Suprapubic skin (tissue), 4 donors: ENCODE data around the gene PDGFRA. TPM values are rescaled to one million over a fixed set of nuclear protein-coding genes. Genes with fewer than 3 reads are reported as not detected.

Experiments used
- DNase-seq, 2 donors: peaks; one replicate each; pipeline ENCODE4 v3.0.0-alpha.2; 2019; ENCODE audit warnings: low spot score in 2 of 2
- H3K27ac ChIP-seq: fragments of 200-600 bp; sonication (generic); one replicate; pipeline ENCODE4 v1.5.1; 2019
- H3K27me3 ChIP-seq: fragments of 200-600 bp; sonication (generic); one replicate; pipeline ENCODE4 v1.5.1; 2019
- H3K36me3 ChIP-seq: fragments of 200-600 bp; sonication (generic); one replicate; pipeline ENCODE4 v1.5.1; 2019
- H3K4me1 ChIP-seq: fragments of 200-600 bp; sonication (generic); one replicate; pipeline ENCODE4 v1.5.1; 2019
- H3K4me3 ChIP-seq: fragments of 200-600 bp; sonication (generic); one replicate; pipeline ENCODE4 v1.5.1; 2019; ENCODE audit warnings: mild to moderate bottlenecking
- H3K9me3 ChIP-seq: fragments of 200-600 bp; sonication (generic); one replicate; pipeline ENCODE4 v1.5.1; 2019
- EP300 ChIP-seq: sonication (generic); formaldehyde crosslinking; IDR thresholded peaks from one replicate; pipeline ENCODE4 v1.6.1; 2017; ENCODE audit warnings: antibody characterized with exemption
- POLR2A ChIP-seq, 2 donors: fragments of 450-650 bp; IDR thresholded peaks; one replicate each; pipeline ENCODE4 v1.6.1; 2017; ENCODE audit warnings: antibody characterized with exemption in 2 of 2, mild to moderate bottlenecking in 2 of 2, moderate library complexity in 2 of 2
- POLR2AphosphoS5 ChIP-seq, 3 donors: sonication (generic); formaldehyde crosslinking; IDR thresholded peaks; one replicate each; pipeline ENCODE4 v1.6.1; 2017; ENCODE audit warnings: antibody characterized with exemption in 3 of 3
- WGBS: methylation state at CpG from one replicate; pipeline ENCODE4 v1.1.5; 2018; 5-methylcytosine and 5-hydroxymethylcytosine counted together
- total RNA-seq, 4 donors: library from RNA; depleted of rRNA; stranded (reverse); fragments of >200 nt; gene quantifications; one replicate each; pipeline ENCODE4 v1.1.0, GENCODE V29; 2016
- TF ChIP-seq, protein P1 (sequence below), 2 donors: fragments of 200-600 bp in 1 of 2; fragments of 450-650 bp in 1 of 2; sonication (generic) in 1 of 2; IDR thresholded peaks; one replicate each; pipeline ENCODE4 v1.5.1; 2016 to 2019; ENCODE audit warnings: antibody characterized with exemption in 2 of 2, mild to moderate bottlenecking in 1 of 2, moderate library complexity in 1 of 2

The PDGFRA gene
- total RNA-seq, 4 donors from 2014 or later: 14.6 to 25.1 (median 17.1) TPM

DNA sequence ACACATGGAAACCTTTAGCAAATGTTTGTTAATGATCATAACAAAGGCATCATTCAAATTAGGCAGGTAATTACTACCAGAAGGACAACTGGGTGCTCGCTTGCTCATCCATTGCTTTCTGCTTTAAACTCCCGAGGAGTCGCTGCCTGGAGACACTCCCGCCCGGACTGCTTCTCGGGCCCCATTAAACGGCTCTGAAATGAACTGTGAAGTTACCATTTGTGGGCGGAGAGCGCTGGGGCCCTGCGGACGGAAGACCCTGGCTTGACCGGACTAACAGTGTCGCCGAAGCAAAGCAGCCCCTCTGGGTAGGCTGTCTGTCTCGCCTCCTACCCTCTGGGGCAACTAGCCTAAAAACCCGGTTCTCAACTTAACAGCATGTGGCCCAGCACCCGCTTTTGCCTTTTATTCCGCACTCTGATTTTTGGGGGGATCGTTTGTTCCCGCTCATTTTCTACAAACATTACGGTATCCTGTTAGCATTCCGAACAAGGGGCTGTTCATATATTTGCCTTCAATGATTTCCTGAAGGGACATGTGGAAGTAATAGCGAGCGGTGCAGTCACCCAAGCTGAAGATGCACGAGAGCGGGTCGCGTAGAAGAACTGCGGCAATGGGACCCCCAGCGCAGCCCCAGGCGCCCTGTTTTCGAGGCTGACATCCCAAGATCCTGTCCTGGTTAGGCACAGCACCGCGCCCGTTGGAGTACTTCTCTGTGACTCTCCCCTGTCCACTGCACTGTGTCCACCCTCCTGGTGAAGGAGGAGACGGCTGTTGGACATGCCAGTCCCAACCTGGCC is 1.6 kb upstream of the PDGFRA start:
- Histone ChIP-seq H3K36me3 (no peaks in the 10 kb centered on the region), H3K4me1 (peaks cover 75% of the 10 kb centered on the region), H3K4me3 (peak overlapping the region; percentile 54), H3K27ac (peak overlapping the region; percentile 70), H3K9me3 (no peaks in the 10 kb centered on the region), H3K27me3 (peaks cover 91% of the 10 kb centered on the region)
- DNase-seq: peak in 1 of 2 donors; percentile 71
- TF ChIP-seq POLR2AphosphoS5 (IDR thresholded peaks at IDR 0.05) (no peak), EP300 (no peak), POLR2A (IDR thresholded peaks at IDR 0.05) (no peak)
- TF ChIP-seq, protein P1, sequence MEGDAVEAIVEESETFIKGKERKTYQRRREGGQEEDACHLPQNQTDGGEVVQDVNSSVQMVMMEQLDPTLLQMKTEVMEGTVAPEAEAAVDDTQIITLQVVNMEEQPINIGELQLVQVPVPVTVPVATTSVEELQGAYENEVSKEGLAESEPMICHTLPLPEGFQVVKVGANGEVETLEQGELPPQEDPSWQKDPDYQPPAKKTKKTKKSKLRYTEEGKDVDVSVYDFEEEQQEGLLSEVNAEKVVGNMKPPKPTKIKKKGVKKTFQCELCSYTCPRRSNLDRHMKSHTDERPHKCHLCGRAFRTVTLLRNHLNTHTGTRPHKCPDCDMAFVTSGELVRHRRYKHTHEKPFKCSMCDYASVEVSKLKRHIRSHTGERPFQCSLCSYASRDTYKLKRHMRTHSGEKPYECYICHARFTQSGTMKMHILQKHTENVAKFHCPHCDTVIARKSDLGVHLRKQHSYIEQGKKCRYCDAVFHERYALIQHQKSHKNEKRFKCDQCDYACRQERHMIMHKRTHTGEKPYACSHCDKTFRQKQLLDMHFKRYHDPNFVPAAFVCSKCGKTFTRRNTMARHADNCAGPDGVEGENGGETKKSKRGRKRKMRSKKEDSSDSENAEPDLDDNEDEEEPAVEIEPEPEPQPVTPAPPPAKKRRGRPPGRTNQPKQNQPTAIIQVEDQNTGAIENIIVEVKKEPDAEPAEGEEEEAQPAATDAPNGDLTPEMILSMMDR (IDR thresholded peaks at IDR 0.05): no peak
- WGBS: 3% methylated on average over 29 of the region's 36 CpGs

DNA sequence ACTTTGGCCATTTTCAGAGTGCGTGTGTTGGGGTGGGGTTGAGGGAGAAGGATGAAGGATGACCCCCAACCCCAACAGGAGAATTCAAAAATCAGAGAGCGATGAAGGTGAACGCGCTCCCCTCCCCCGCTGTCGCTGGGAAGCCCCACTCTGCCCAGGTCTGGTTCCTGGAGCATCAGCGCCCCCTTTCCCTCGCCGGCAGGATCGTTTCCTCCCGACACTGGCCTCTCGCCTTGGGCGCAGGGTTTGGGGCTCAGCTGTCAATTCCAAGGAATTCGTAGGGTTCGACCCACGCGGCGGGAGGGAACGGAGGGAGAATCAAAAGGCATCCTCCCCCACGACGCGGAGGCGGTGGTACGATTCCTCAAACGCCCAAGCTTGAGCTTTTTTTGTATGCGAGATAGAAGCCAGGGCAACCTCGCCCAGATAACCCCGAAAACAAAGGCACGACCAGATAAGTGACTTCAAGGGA is 1.0 kb upstream of the PDGFRA start:
- DNase-seq: peak; percentile 83 to 90
- peaks cover 82% of the 10 kb centered on the region for H3K4me1 ChIP-seq
- no peaks in the 10 kb centered on the region for H3K36me3 ChIP-seq
- H3K27me3 ChIP-seq: peaks cover 97% of the 10 kb centered on the region
- TF ChIP-seq POLR2A (IDR thresholded peaks at IDR 0.05) (no peak), POLR2AphosphoS5 (IDR thresholded peaks at IDR 0.05) (peak in 1 of 3 donors; percentile 17), EP300 (no peak)
- TF ChIP-seq, protein P1 (IDR thresholded peaks at IDR 0.05): peak; percentile 60 to 64
- peak overlapping the region; percentile 54 for H3K4me3 ChIP-seq
- WGBS: 2% methylated on average over 16 of the region's 29 CpGs
- no peaks in the 10 kb centered on the region for H3K9me3 ChIP-seq
- peak overlapping the region; percentile 70 for H3K27ac ChIP-seq

DNA sequence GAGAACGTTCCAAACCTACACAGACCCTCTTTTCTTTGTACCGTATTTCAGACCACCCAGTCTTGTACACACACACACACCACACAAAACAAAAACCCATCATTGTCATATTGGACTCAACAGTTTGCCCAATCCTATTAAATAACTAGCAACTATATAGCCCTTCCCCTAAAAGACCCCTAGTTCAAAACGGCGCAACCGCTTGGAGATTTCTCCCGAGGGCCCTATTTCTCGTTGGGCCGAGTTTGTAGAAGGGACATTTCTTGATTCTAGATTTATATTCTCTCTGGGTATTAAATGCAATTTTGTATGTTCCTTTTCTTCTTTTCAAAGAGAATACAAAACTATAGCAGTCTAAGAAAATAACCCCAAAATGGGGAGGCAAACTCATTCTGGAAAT is 547 bp upstream of the PDGFRA start:
- TF ChIP-seq, protein P1 (IDR thresholded peaks at IDR 0.05): no peak
- TF ChIP-seq POLR2A (IDR thresholded peaks at IDR 0.05) (no peak), EP300 (no peak), POLR2AphosphoS5 (IDR thresholded peaks at IDR 0.05) (no peak)
- H3K9me3 ChIP-seq: no peaks in the 10 kb centered on the region
- H3K27ac ChIP-seq: peak overlapping the region; percentile 70
- peak overlapping the region; percentile 54 for H3K4me3 ChIP-seq
- H3K27me3 ChIP-seq: peaks cover 94% of the 10 kb centered on the region
- DNase-seq: no peak
- WGBS: 13% methylated on average over 8 of the region's 8 CpGs
- H3K36me3 ChIP-seq: no peaks in the 10 kb centered on the region
- peaks cover 86% of the 10 kb centered on the region for H3K4me1 ChIP-seq

DNA sequence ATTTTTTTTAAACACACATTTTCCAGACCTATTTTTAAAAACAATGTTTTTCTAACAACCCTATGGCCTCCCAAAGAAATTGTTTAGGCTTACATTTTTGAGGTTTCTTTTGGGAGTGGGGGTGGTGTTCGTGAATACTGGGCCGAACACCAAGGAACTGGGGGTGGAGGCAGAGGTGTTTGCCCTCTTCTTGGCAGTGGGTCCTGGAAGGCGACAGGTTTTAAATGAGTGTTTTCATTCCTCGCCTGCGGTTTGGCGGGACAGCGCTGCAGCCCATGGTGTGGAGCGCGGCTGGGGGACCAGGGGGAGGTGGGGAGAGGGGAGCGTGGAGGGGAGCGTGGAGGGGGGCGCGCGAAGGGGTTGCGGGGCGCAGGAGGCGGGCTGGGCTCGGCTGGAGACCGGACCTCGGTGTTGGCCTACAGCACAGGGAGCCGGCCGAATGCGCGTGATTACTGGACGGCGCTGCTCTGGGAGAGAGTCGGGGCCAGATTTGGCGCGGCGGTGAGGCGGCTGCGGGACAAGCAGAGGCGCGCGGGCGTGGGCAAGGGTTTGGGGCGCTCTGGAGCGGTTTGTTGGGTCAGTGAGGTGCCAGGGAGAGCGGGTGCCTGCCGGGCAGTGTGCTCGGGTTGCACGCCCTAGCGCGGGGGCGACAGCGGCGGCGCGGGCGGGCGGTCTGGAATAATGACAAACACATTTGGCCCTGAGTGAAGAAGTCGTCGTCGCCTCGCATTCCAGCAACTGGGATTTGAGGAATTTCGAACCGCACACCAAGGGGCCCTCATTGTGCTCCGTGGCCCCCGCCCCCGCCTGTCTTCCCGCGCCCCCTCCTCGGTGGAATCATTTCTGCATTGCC is 764 bp downstream of the PDGFRA start:
- 2% methylated on average over 39 of the region's 63 CpGs for WGBS
- H3K27ac ChIP-seq: peak overlapping the region; percentile 85
- H3K4me1 ChIP-seq: peaks cover 99% of the 10 kb centered on the region

More for the DNA sequence above, 764 bp downstream of the PDGFRA start:
- no peak for TF ChIP-seq POLR2A (IDR thresholded peaks at IDR 0.05)
- TF ChIP-seq EP300: no peak
- TF ChIP-seq, protein P1 (IDR thresholded peaks at IDR 0.05): no peak
- TF ChIP-seq POLR2AphosphoS5 (IDR thresholded peaks at IDR 0.05): no peak
- peak in 1 of 2 donors; percentile 74 for DNase-seq
- Histone ChIP-seq H3K9me3 (no peaks in the 10 kb centered on the region), H3K27me3 (peaks cover 82% of the 10 kb centered on the region), H3K36me3 (no peaks in the 10 kb centered on the region), H3K4me3 (peak overlapping the region; percentile 54)
